Measurements from ENCODE around the gene SMOC1.

Gene SMOC1

DNA sequence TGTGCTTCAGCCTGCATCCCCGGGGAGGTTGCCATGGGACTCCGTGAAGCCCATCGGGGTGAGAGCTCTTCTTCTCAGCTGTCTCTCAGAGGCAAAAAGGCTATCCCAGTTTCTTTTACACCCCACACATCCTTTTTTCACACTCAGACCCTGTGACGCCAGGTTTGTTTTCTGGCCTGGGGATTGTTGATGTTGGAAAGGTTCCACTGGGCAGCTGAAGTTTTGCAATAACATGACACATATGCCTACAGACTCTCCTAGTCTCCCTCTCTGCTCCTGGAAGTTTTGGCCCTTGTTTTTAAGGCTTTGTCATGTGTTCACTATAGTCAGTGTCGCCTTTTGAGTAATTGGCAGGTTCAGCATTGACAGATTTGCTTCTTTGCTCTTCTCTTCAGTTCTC lies 118.6 kb downstream of the SMOC1 start:
- DNase-seq (ENCODE audit: low read depth) = no peak
- H3K4me3 ChIP-seq (ENCODE audit: low read depth, low read length) = no peak overlapping the region
- TF ChIP-seq MYC (IDR thresholded peaks at IDR 0.05; ENCODE audit: low read depth, low read length) = no peak
- TF ChIP-seq POLR2A (IDR thresholded peaks at IDR 0.05; ENCODE audit: extremely low read depth, insufficient read length) = no peak
- TF ChIP-seq, protein P1, sequence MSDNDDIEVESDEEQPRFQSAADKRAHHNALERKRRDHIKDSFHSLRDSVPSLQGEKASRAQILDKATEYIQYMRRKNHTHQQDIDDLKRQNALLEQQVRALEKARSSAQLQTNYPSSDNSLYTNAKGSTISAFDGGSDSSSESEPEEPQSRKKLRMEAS (IDR thresholded peaks at IDR 0.05; ENCODE audit: low read depth, low read length) = no peak
- TF ChIP-seq, protein P2, sequence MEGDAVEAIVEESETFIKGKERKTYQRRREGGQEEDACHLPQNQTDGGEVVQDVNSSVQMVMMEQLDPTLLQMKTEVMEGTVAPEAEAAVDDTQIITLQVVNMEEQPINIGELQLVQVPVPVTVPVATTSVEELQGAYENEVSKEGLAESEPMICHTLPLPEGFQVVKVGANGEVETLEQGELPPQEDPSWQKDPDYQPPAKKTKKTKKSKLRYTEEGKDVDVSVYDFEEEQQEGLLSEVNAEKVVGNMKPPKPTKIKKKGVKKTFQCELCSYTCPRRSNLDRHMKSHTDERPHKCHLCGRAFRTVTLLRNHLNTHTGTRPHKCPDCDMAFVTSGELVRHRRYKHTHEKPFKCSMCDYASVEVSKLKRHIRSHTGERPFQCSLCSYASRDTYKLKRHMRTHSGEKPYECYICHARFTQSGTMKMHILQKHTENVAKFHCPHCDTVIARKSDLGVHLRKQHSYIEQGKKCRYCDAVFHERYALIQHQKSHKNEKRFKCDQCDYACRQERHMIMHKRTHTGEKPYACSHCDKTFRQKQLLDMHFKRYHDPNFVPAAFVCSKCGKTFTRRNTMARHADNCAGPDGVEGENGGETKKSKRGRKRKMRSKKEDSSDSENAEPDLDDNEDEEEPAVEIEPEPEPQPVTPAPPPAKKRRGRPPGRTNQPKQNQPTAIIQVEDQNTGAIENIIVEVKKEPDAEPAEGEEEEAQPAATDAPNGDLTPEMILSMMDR (IDR thresholded peaks at IDR 0.05; ENCODE audit: low read depth, low read length) = no peak

DNA sequence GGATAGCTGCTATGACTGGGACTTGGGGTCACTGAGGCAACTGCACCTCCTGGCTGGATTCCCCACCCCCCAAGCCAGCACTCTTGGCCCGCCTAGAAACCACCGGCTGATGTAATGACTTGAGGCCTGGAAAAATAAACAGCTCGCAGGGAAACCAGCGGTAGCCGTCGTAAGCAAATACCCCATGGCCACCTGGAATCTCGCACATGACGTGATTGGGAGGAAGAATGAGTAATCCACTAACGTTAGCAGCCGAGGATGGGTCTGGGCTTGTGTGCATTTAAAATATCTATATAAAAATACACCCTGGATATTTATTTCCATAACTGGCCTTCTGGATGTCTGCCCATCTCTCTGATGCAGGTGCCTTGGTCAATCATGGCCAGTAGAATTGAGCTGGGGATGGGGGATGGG lies 120.1 kb downstream of the SMOC1 start:
- TF ChIP-seq, protein P2 (IDR thresholded peaks at IDR 0.05; ENCODE audit: low read depth, low read length) = no peak
- no peak for TF ChIP-seq POLR2A (IDR thresholded peaks at IDR 0.05; ENCODE audit: extremely low read depth, insufficient read length)
- no peak for TF ChIP-seq MYC (IDR thresholded peaks at IDR 0.05; ENCODE audit: low read depth, low read length)
- TF ChIP-seq, protein P1 (IDR thresholded peaks at IDR 0.05; ENCODE audit: low read depth, low read length) = no peak
- no peak overlapping the region for H3K4me3 ChIP-seq (ENCODE audit: low read depth, low read length)
- no peak for DNase-seq (ENCODE audit: low read depth)

DNA sequence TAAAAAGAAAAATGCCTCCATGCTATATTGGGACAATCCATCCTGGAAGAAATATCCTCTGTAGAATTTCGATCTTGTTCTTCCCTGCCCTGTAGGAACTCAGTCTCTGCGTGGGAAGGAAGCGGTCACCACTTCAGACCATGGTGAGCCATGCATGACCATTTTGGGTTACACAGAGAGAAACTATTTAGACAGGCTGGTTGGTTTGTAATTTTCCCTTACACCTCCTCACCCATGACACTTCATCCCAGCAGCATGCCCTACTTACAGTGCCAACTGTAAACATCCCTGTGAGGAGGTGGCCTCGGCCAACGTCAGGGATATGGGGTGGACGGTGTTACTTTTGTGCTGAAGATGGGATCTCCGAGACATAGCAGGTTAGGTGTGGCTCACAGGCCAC lies 121.4 kb downstream of the SMOC1 start:
- TF ChIP-seq, protein P2 (IDR thresholded peaks at IDR 0.05; ENCODE audit: low read depth, low read length) = no peak
- TF ChIP-seq MYC (IDR thresholded peaks at IDR 0.05; ENCODE audit: low read depth, low read length) = no peak
- H3K4me3 ChIP-seq (ENCODE audit: low read depth, low read length) = no peak overlapping the region

DNA sequence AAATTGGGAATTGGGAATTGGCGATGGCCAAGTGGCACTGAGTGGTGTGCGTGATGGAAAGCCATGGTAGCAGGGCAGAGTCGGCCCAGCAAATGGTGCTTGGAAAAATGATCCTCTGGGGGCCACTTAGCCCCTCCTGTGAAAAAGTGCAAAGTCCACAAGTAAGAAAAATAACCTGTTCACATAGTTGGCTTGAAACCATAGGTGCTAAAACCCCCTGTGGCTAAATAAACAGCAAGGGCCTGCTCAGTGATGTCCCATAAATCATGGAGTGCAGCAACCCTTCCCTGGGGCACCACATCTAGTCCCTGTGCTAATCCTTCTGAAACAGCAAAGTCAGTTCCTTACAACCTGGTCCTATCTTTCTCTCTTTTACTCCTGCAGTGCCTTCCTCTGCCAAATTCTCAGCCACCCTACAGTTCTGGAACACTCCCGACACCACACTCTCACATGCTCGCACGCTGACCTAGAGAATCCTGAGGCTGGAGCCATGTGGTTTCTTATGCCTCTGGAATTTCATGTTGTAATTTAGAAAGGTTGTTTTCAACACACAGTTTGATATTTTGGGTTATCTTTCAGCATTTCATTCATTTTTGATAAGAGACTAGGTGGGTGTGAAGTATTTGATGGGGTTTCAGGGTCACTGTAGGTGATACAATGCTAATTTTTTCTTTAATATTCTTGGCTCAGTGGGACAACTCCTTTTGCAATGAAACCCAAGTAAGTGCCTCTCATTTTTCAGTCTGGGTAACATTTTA lies 123.6 kb downstream of the SMOC1 start:
- DNase-seq (ENCODE audit: low read depth) = no peak
- TF ChIP-seq, protein P1 (IDR thresholded peaks at IDR 0.05; ENCODE audit: low read depth, low read length) = no peak
- TF ChIP-seq POLR2A (IDR thresholded peaks at IDR 0.05; ENCODE audit: extremely low read depth, insufficient read length) (no peak), MYC (IDR thresholded peaks at IDR 0.05; ENCODE audit: low read depth, low read length) (no peak)
- TF ChIP-seq, protein P2 (IDR thresholded peaks at IDR 0.05; ENCODE audit: low read depth, low read length) = no peak

More for the DNA sequence above, 121.4 kb downstream of the SMOC1 start:
- DNase-seq (ENCODE audit: low read depth) = no peak

DNA sequence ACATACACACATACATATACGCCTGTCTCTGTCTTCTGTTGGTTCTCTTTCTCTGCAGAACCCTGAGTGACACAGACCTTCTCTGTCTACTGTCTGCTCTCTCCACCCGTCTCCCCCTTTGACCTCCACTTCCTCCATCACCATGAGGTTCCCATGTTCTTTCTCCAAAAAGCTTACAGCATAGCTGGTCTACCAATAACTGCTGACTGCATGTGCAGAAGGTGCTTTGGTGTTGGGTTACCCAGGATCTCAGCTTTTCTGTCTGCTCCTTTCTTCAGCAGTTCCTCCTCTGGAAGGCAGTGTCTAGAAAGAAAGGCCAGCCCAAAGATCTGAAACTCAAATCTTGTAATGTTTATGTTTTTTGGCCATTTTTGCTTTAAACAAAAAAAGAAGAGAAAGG lies 125.6 kb downstream of the SMOC1 start:
- TF ChIP-seq, protein P1 (IDR thresholded peaks at IDR 0.05; ENCODE audit: low read depth, low read length) = no peak
- TF ChIP-seq, protein P2 (IDR thresholded peaks at IDR 0.05; ENCODE audit: low read depth, low read length) = no peak
- no peak for TF ChIP-seq MYC (IDR thresholded peaks at IDR 0.05; ENCODE audit: low read depth, low read length)
- no peak for DNase-seq (ENCODE audit: low read depth)

More for the DNA sequence above, 123.6 kb downstream of the SMOC1 start:
- H3K4me3 ChIP-seq (ENCODE audit: low read depth, low read length) = no peak overlapping the region

More for the DNA sequence above, 125.6 kb downstream of the SMOC1 start:
- H3K4me3 ChIP-seq (ENCODE audit: low read depth, low read length) = no peak overlapping the region
